ENCODE results near the gene TNFRSF4.

GRCh38 chr1:1228187-1228586, 14.2 kb upstream of the TNFRSF4 start:
- TF ChIP-seq, protein P1, sequence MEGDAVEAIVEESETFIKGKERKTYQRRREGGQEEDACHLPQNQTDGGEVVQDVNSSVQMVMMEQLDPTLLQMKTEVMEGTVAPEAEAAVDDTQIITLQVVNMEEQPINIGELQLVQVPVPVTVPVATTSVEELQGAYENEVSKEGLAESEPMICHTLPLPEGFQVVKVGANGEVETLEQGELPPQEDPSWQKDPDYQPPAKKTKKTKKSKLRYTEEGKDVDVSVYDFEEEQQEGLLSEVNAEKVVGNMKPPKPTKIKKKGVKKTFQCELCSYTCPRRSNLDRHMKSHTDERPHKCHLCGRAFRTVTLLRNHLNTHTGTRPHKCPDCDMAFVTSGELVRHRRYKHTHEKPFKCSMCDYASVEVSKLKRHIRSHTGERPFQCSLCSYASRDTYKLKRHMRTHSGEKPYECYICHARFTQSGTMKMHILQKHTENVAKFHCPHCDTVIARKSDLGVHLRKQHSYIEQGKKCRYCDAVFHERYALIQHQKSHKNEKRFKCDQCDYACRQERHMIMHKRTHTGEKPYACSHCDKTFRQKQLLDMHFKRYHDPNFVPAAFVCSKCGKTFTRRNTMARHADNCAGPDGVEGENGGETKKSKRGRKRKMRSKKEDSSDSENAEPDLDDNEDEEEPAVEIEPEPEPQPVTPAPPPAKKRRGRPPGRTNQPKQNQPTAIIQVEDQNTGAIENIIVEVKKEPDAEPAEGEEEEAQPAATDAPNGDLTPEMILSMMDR (IDR thresholded peaks at IDR 0.05): no peak
- TF ChIP-seq POLR2A (IDR thresholded peaks at IDR 0.05) (no peak), POLR2AphosphoS5 (IDR thresholded peaks at IDR 0.05) (no peak)
